ENCODE results near the gene ADAMTS14. TPM values are rescaled to one million over a fixed set of nuclear protein-coding genes. Genes with fewer than 3 reads are reported as not detected.
A peak's percentile ranks its signal among the peaks of the same experiment; 100 is the strongest.

Gene ADAMTS14
- total RNA-seq, 1 donor from 2014 or later = 0.64 TPM

GRCh38 chr10:70797840-70798239 is 125.5 kb downstream of the ADAMTS14 start:
- ATAC-seq = no peak

GRCh38 chr10:70799124-70799523 is 126.8 kb downstream of the ADAMTS14 start:
- no peak for ATAC-seq

DNA sequence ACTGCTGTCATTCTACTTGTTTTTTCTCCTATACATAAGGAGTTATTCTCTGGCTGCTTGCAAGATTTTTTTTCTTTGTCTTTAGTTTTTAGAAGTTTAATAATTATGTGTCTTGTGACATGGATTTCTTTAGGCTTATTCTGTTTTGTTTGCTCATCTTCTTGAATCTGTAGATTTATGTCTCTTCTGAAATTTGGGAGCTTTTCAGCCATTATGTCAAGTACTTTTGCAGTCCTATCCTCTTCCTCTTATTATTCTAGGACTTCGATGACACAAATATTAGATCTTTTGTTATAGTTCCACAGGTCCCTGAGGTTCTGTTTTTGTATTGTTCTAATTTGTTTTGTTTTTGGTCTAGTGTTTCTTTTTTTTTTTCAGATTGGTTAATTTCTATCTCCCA is 129.5 kb downstream of the ADAMTS14 start:
- no peak for ATAC-seq

GRCh38 chr10:70803775-70804420 is 131.6 kb downstream of the ADAMTS14 start:
- ATAC-seq = peak; percentile 95

DNA sequence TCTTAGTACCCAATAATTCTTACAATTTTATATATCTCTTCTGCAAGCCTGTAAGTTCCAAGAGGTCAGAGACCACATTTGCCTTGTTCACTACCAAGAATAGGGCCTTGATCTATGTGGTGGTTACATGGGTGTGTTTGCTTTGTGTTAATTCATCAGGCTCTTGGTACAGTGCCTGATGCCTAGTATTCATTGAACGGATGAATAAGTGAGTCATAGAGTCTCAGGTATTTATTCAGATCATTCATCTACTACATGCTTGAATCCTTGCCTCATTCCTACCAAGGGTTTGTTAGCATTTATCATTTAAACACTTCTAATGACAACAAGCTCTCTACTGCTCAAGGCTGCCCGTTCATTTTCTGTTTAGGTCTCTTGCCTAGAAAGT is 132.1 kb downstream of the ADAMTS14 start:
- ATAC-seq = peak; percentile 92

DNA sequence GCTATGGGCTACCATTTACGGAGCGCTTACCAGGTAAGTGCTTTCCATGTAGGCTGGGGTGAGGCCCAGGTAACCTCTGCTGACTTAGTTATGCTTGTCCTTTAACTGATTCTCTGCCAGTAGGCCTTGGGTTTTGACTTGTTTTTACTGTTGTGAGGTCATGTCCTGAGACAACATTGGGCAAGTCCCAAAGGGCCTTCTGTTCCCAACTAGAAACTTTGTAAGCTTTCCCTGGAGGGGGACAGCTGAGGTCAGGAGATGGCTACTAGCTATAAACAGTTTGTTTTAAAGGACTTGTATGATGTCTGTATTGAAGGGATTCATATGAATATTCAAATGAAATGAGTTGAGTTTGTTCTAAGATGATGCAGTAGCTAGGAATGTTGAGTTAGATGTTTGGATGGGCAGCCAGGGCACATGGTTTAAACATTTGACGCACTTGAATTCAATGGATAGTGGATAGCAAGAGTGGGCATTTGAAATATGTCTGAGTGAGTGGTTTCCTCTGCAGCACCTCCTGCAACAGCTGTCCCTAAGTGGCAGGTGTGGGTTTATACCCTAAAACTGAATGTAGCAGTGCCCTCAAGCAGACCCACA is 133.4 kb downstream of the ADAMTS14 start:
- ATAC-seq = no peak

- ATAC-seq = no peak
These were observed 134.5 kb downstream of the ADAMTS14 start for GRCh38 chr10:70806841-70807240.

DNA sequence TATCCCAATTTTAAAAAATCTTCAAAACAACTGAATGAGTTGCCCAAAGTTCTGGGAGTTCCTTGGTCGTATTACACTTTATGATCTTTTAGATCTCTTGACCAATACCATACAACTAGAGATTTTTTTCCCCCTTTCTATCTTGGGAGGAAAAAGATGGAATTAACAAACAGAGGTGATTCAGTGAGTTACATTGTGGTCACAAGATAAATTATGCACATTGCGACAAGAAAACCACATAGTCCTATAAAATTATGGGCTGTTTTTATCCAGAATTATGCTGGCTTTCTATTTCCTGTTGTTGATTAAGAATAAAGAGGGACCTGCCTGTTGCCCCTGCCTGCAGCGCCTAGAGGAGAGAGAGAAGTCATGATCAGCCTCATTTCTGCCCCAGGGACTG is 135.2 kb downstream of the ADAMTS14 start:
- ATAC-seq = no peak

- peak; percentile 84 for ATAC-seq
These were observed 136.8 kb downstream of the ADAMTS14 start for GRCh38 chr10:70809011-70809611.

- ATAC-seq = no peak
These were observed 137.4 kb downstream of the ADAMTS14 start for GRCh38 chr10:70809726-70810125.

DNA sequence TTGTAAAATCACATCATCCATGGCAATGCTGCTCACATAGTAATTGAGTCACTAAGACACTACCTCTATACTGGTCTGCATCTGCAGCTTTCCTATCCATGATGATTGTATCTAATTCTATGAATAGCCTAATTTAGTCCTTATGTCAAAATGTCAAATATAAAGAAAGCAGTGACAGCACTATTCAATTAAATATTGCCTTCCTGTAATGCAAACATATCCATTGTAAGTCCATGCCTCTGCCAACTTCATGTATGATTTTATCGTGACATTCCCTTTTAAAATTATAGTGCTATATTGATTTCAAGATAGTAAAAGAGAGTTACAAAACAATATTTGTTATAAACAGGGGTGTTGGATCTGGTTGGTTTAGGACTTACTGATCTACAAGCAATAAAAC is 138.7 kb downstream of the ADAMTS14 start:
- no peak for ATAC-seq

GRCh38 chr10:70811881-70812280 is 139.6 kb downstream of the ADAMTS14 start:
- no peak for ATAC-seq

Other genes with a start within 250 kb of the ADAMTS14 start
- 0.48 TPM for gene NODAL, start 230.8 kb upstream of the ADAMTS14 start, total RNA-seq
- gene PALD1, start 193.7 kb upstream of the ADAMTS14 start, total RNA-seq = 4.6 TPM
- gene PRF1, start 69.8 kb upstream of the ADAMTS14 start, total RNA-seq = 0.28 TPM
- gene TBATA, start 112.9 kb downstream of the ADAMTS14 start, total RNA-seq = not detected
- gene SGPL1, start 143.4 kb downstream of the ADAMTS14 start, total RNA-seq = 62.1 TPM
- gene PCBD1, start 216.1 kb downstream of the ADAMTS14 start, total RNA-seq = 45.8 TPM

All from esophagus mucosa (tissue), 1 donor.